Type B pancreatic cell (in vitro differentiated cells): Measurements from ENCODE around the gene RNU2-1. TPM values are rescaled to one million over a fixed set of nuclear protein-coding genes. Genes with fewer than 3 reads are reported as not detected.
A peak's percentile ranks its signal among the peaks of the same experiment; 100 is the strongest.

Experiments used
- DNase-seq: peaks from one replicate; pipeline ENCODE4 v3.0.0; 2021; ENCODE audit warnings: mixed read lengths; ENCODE audit not compliant: unreplicated experiment; ENCODE audit errors: extremely low spot score
- H3K27ac Mint-ChIP-seq: 2 replicates; pipeline ENCODE4 v1.8.0; 2021; ENCODE audit warnings: mild to moderate bottlenecking, mixed read lengths
- H3K27me3 Mint-ChIP-seq: 2 replicates; pipeline ENCODE4 v1.8.0; 2021; ENCODE audit warnings: mixed read lengths
- H3K36me3 Mint-ChIP-seq: 2 replicates; pipeline ENCODE4 v1.8.0; 2021; ENCODE audit warnings: mixed read lengths
- H3K4me1 Mint-ChIP-seq: one replicate; pipeline ENCODE4 v1.8.0; 2021; ENCODE audit warnings: mixed read lengths; ENCODE audit not compliant: unreplicated experiment
- H3K4me3 Mint-ChIP-seq: 2 replicates; pipeline ENCODE4 v1.8.0; 2021; ENCODE audit warnings: mild to moderate bottlenecking, mixed read lengths
- H3K9me3 Mint-ChIP-seq: 2 replicates; pipeline ENCODE4 v1.8.0; 2021; ENCODE audit warnings: mixed read lengths
- CTCF ChIP-seq: fragments of 200-600 bp; sonication (generic); conservative IDR thresholded peaks from 2 replicates; pipeline ENCODE4 v1.5.0; 2021; ENCODE audit warnings: antibody characterized with exemption, mild to moderate bottlenecking
- total RNA-seq: library from RNA; stranded (reverse); gene quantifications from 2 replicates; pipeline ENCODE4 v1.2.1, GENCODE V29; 2021; ENCODE audit warnings: low replicate concordance

The RNU2-1 gene
- total RNA-seq, 1 donor from 2014 or later: 6,478 TPM

- Mint-ChIP-seq H3K27ac (peak overlapping the region; percentile 31), H3K9me3 (no peaks in the 10 kb centered on the region), H3K4me1 (peaks cover 9% of the 10 kb centered on the region), H3K27me3 (no peaks in the 10 kb centered on the region), H3K36me3 (no peaks in the 10 kb centered on the region), H3K4me3 (no peak overlapping the region)
- no peak for TF ChIP-seq CTCF
- no peak for DNase-seq
Measured at GRCh38 chr17:43217614-43218087, 16.1 kb downstream of the RNU2-1 start.

GRCh38 chr17:43216762-43217613 is 16.8 kb downstream of the RNU2-1 start:
- no peaks in the 10 kb centered on the region for H3K27me3 Mint-ChIP-seq
- H3K27ac Mint-ChIP-seq: no peak overlapping the region
- DNase-seq: no peak
- no peak for TF ChIP-seq CTCF
- no peaks in the 10 kb centered on the region for H3K9me3 Mint-ChIP-seq
- no peak overlapping the region for H3K4me3 Mint-ChIP-seq
- peaks cover 16% of the 10 kb centered on the region for H3K4me1 Mint-ChIP-seq
- H3K36me3 Mint-ChIP-seq: no peaks in the 10 kb centered on the region

GRCh38 chr17:43216369-43216761 is 17.4 kb downstream of the RNU2-1 start:
- no peaks in the 10 kb centered on the region for H3K9me3 Mint-ChIP-seq
- H3K27ac Mint-ChIP-seq: no peak overlapping the region
- no peak overlapping the region for H3K4me3 Mint-ChIP-seq
- no peak for DNase-seq
- H3K36me3 Mint-ChIP-seq: no peaks in the 10 kb centered on the region
- no peak for TF ChIP-seq CTCF
- peaks cover 22% of the 10 kb centered on the region for H3K4me1 Mint-ChIP-seq
- H3K27me3 Mint-ChIP-seq: no peaks in the 10 kb centered on the region

- Mint-ChIP-seq H3K27me3 (no peaks in the 10 kb centered on the region), H3K4me1 (peaks cover 24% of the 10 kb centered on the region), H3K4me3 (no peak overlapping the region), H3K36me3 (no peaks in the 10 kb centered on the region), H3K27ac (no peak overlapping the region), H3K9me3 (no peaks in the 10 kb centered on the region)
- no peak for TF ChIP-seq CTCF
- DNase-seq: no peak
Measured at GRCh38 chr17:43215341-43215740, 18.4 kb downstream of the RNU2-1 start.

GRCh38 chr17:43213545-43213944 is 20.2 kb downstream of the RNU2-1 start:
- DNase-seq: no peak
- TF ChIP-seq CTCF: no peak
- peaks cover 4% of the 10 kb centered on the region for H3K36me3 Mint-ChIP-seq
- H3K9me3 Mint-ChIP-seq: no peaks in the 10 kb centered on the region
- H3K27me3 Mint-ChIP-seq: no peaks in the 10 kb centered on the region
- H3K27ac Mint-ChIP-seq: no peak overlapping the region
- no peak overlapping the region for H3K4me3 Mint-ChIP-seq
- peaks cover 24% of the 10 kb centered on the region for H3K4me1 Mint-ChIP-seq
